GM19455 (cell line): ENCODE measurements around the gene EXOC6B.

Experiments used
- ATAC-seq: cut with Tn5 transposase; IDR thresholded peaks from one replicate; pipeline ENCODE4 v1.9.1; 2021; ENCODE audit not compliant: unreplicated experiment

EXOC6B gene

DNA sequence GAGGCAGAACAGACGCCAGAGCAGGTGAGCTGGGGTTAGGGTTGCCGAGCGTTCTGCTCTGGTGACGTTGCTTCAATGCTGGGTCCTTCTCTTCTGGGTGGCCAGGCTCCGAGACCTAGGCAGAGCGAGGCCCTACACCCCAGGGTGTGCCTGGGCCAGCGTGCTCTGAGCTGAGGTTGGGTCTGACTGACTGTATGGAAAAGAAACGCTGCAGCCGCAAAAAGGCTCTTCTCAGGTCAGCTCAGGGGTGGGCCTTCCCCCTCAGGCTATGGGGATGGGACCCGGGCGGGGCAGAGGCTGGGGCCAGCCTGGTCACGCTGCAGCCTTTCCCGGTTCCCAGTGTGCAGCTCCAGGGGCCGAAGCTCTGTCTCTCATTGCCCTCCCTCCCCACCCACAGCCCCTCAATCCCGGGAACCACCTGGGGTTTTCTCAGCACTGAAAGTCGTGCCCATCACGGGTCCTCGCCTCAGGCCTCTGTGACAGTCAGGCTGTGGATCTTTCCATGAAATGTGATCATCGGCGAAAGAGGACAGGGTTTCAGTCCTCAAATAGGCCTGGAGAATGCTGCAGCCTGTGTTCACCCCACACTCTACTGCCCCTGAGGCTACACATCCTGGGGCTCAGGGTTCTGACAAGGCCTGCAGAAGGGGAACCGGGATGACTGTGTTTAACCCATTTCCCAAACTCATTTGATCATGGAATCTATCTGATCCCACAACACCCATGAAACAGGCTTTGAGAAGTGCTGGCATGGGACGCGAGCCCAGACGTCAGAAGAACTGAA, 697.6 kb downstream of the EXOC6B start:
- no peak for ATAC-seq

DNA sequence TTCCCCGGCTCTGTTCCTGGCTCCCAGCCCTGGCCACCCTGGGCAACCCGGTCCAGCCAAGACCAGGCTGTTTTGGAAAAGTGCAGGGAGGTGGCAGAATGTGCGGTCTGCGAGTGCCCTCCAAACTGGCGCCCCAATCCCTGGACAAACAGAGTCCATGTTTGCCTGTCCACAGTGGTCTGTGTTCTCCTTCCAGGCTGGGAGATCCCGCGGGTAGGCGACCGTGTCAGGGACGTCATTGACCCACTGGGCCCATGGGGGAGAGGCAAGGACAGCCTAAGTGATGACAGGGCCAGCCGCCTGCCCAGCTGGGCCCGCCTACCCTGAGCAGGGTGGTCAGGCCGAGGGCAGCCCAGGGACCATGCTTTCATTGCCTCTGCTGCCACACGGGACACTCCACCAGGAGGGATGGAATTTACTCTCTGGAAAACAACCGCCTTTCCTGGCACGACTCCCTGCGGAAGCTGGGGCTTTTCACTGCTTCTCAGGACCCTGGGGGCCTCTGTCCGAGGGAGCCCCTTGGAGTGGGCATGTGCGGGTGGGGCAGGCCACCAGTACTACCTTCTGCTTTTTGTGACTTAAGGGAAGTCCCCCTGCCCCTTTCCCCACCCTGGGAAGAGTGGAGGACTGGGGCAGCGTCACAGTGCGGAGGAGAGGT, 698.3 kb downstream of the EXOC6B start:
- no peak for ATAC-seq

DNA sequence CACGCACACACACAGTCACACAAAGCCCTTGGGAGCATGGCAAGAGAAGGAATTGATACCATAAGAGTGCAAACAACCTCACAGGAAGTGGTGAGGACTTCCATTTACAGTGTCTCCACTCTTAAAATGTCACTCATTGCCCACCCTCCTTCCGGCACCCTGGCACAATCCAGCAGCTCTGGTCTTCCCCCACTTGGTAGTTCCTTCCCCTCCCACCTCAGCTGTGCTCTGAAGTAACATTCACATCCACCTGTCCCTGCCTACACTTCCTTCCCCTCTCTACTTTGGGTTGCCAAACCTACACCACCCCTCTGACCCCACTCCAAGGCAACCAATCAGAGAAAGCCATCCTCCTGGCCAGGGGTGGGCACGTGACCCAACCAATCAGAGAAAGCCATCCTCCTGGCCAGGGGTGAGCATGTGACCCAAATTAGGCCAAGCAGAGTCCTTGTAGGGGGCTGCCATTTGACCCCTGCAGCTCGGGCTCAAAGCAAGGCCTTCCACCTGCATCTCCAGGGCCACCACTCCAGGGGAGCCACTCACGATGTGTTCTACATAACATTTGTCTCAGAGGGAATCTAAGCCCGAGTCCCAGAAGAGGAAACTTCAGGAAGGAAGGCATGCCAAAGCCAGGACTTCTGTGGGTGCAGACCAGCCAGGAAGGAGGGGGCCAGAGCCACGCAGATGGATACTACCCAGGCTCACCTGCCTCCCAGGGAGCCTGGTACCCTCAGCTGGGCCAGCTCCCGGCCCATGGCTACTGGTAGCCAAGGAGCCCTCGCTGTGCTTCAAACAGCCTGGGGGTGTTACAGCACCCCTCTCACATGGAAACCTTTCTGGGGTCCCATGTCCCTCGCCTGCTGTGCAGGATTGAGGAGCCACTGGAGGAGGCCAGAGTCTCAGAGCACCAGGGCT, 699.4 kb downstream of the EXOC6B start:
- no peak for ATAC-seq
